Body of pancreas (tissue), 4 donors: ENCODE data around the gene DCAF11.

Experiments
- POLR2A ChIP-seq, 3 donors: fragments of 450-650 bp; IDR thresholded peaks; one replicate each; pipeline ENCODE4 v1.6.1; 2016; ENCODE audit warnings: antibody characterized with exemption in 3 of 3, mild to moderate bottlenecking in 2 of 3
- TF ChIP-seq, protein P1 (sequence below), 7 experiments: fragments of 450-650 bp in 4 of 7; fragments of 200-600 bp in 3 of 7; sonication (generic) in 3 of 7; IDR thresholded peaks; one replicate each; pipeline ENCODE4 v1.5.1; 2016 to 2019; ENCODE audit warnings: antibody characterized with exemption in 7 of 7

DNA sequence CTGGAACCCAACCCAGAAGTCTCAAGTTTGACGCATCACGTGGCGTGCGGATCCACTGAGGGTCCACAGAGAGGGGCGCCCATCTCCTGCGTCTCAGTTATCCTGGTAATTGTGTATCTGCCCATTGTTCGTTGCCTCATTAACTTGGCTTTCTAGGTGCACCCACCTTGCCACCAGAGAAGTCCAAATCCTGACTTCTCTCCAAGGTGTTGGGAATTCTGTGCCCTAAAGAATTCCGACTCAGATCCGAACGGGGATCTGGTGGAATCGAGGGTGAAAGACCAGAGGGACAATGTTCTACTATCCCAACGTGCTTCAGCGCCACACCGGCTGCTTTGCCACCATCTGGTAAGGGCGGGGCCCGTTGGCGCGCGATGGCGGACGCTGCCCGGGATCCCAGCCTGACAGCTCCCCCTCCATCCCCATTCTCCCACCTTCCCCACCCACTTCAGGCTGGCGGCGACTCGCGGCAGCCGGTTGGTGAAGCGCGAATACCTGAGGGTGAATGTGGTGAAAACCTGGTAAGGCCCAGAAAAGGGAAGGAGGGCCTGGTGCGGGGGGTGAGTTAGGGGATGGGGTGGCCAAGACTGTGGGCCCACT, 57.8 kb downstream of the DCAF11 start:
- TF ChIP-seq, protein P1, sequence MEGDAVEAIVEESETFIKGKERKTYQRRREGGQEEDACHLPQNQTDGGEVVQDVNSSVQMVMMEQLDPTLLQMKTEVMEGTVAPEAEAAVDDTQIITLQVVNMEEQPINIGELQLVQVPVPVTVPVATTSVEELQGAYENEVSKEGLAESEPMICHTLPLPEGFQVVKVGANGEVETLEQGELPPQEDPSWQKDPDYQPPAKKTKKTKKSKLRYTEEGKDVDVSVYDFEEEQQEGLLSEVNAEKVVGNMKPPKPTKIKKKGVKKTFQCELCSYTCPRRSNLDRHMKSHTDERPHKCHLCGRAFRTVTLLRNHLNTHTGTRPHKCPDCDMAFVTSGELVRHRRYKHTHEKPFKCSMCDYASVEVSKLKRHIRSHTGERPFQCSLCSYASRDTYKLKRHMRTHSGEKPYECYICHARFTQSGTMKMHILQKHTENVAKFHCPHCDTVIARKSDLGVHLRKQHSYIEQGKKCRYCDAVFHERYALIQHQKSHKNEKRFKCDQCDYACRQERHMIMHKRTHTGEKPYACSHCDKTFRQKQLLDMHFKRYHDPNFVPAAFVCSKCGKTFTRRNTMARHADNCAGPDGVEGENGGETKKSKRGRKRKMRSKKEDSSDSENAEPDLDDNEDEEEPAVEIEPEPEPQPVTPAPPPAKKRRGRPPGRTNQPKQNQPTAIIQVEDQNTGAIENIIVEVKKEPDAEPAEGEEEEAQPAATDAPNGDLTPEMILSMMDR (IDR thresholded peaks at IDR 0.05), result no peak
- TF ChIP-seq POLR2A (IDR thresholded peaks at IDR 0.05), result no peak
